Skeletal muscle tissue (tissue), 4 donors: ENCODE results near the gene TMED1. TPM values are rescaled to one million over a fixed set of nuclear protein-coding genes. Genes with fewer than 3 reads are reported as not detected.
"Not testable (repeated sequence)": the region's sequence is repeated elsewhere in the genome, so short reads cannot be mapped to it uniquely, and the experiment has no call there.

Experiments
- H3K27ac ChIP-seq: one replicate; pipeline ENCODE4 v1.7.0; 2013; ENCODE audit warnings: mild to moderate bottlenecking, low read depth, low read length, inconsistent platforms
- H3K27me3 ChIP-seq, 3 donors: one replicate each; pipeline ENCODE4 v1.7.0; 2013; ENCODE audit warnings: low read length in 3 of 3; ENCODE audit not compliant: control insufficient read depth in 3 of 3, insufficient read depth in 3 of 3
- H3K36me3 ChIP-seq, 3 donors: one replicate each; pipeline ENCODE4 v1.7.0; 2013; ENCODE audit warnings: low read length in 3 of 3; ENCODE audit not compliant: control insufficient read depth in 3 of 3, insufficient read depth in 3 of 3
- H3K4me1 ChIP-seq, 3 donors: one replicate each; pipeline ENCODE4 v1.7.0; 2013; ENCODE audit warnings: low read length in 3 of 3, mild to moderate bottlenecking in 3 of 3; ENCODE audit not compliant: control insufficient read depth in 3 of 3, insufficient read depth in 3 of 3
- H3K4me3 ChIP-seq, 3 donors: one replicate each; pipeline ENCODE4 v1.7.0; 2013; ENCODE audit warnings: low read length in 3 of 3
- H3K9ac ChIP-seq, 3 donors: one replicate each; pipeline ENCODE4 v1.7.0; 2013; ENCODE audit warnings: low read length in 3 of 3, mild to moderate bottlenecking in 3 of 3, moderate library complexity in 2 of 3, low read depth in 1 of 3
- H3K9me3 ChIP-seq, 3 donors: one replicate each; pipeline ENCODE4 v1.7.0; 2013; ENCODE audit warnings: low read length in 3 of 3; ENCODE audit not compliant: control insufficient read depth in 3 of 3
- total RNA-seq: library from RNA; depleted of rRNA; stranded (reverse); fragments of >200 nt; gene quantifications from one replicate; pipeline ENCODE4 v1.2.3, GENCODE V29; 2014
- donor health status: Osteomylitis.

The TMED1 gene
- total RNA-seq, 1 donor from 2014 or later = 39.7 TPM

DNA sequence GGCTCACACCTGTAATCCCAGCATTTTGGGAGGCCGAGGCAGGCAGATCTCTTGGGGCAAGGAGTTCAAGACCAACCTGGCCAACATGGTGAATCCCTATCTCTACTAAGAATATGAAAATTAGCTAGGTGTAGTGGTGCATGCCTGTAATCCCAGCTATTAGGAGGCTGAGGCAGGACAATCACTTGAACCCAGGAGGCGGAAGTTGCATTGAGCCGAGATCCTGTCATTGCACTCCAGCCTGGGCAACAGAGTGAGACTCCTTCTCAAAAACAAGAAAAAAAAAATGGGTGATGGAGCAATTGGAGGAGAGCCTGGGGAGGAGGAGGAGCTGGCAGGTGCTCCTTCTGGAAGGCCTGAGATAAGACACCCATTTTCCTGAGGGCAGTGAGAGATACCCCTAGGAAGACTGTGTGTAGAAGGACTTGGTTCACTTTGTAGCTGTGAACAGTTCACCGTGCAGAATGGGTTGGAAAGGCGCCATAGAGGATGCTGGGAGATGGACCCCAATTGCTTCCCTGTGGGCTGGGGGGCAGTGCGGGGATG is 26.6 kb upstream of the TMED1 start:
- Histone ChIP-seq H3K36me3 (no peaks in the 10 kb centered on the region), H3K4me1 (peaks cover 5 to 10% (median 7%) of the 10 kb centered on the region in 3 donors), H3K9me3 (no peaks in the 10 kb centered on the region), H3K27me3 (no peaks in the 10 kb centered on the region), H3K4me3 (no peak overlapping the region), H3K9ac (peak overlapping the region in 1 of 3 donors; percentile 16), H3K27ac (peak overlapping the region; percentile 18)

- Histone ChIP-seq H3K9ac (no peak overlapping the region), H3K4me1 (peaks cover 5 to 10% (median 7%) of the 10 kb centered on the region in 3 donors), H3K9me3 (no peaks in the 10 kb centered on the region), H3K4me3 (no peak overlapping the region), H3K27ac (no peak overlapping the region), H3K27me3 (no peaks in the 10 kb centered on the region), H3K36me3 (no peaks in the 10 kb centered on the region)
Measured at GRCh38 chr19:10861103-10861651, 25.2 kb upstream of the TMED1 start.

DNA sequence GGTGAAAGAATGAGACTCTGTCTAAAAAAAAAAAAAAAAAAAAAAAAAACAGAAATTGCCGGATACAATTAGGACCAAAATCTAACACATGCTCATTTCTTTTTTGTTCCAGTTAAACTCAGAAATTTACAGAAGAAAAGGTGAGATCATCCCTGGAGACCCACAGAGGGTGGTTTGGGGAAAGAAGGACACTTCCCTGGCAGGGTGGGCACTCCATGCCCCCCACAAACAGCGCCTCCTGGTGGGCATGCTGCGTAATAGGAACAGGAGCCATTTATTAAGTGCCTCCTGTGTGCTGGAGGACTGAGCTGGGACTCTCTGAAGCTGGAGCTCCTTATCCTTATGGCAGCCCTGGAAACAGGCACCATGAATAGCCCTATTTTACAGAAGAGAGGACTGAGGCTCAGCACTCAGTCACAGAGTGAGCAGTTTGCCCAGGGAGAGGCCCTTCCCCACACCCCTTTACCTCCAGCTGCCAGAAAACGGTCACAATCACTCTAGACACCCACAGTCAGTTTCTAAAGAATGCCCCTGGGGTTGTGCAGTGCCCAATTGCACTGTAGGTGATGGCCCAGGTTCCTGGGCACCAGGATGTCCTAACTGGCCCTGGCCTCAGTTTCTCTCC is 22.3 kb upstream of the TMED1 start:
- Histone ChIP-seq H3K4me1 (peaks cover 1 to 6% (median 4%) of the 10 kb centered on the region in 3 donors), H3K4me3 (no peak overlapping the region)

GRCh38 chr19:10856899-10857298 is 20.9 kb upstream of the TMED1 start:
- H3K27ac ChIP-seq, H3K27me3 ChIP-seq, H3K4me3 ChIP-seq, H3K9me3 ChIP-seq, H3K9ac ChIP-seq, H3K36me3 ChIP-seq, H3K4me1 ChIP-seq: not testable (repeated sequence)

More for the DNA sequence above, 22.3 kb upstream of the TMED1 start:
- no peak overlapping the region for H3K27ac ChIP-seq
- no peaks in the 10 kb centered on the region for H3K9me3 ChIP-seq
- no peaks in the 10 kb centered on the region for H3K27me3 ChIP-seq
- no peak overlapping the region for H3K9ac ChIP-seq
- H3K36me3 ChIP-seq = no peaks in the 10 kb centered on the region

DNA sequence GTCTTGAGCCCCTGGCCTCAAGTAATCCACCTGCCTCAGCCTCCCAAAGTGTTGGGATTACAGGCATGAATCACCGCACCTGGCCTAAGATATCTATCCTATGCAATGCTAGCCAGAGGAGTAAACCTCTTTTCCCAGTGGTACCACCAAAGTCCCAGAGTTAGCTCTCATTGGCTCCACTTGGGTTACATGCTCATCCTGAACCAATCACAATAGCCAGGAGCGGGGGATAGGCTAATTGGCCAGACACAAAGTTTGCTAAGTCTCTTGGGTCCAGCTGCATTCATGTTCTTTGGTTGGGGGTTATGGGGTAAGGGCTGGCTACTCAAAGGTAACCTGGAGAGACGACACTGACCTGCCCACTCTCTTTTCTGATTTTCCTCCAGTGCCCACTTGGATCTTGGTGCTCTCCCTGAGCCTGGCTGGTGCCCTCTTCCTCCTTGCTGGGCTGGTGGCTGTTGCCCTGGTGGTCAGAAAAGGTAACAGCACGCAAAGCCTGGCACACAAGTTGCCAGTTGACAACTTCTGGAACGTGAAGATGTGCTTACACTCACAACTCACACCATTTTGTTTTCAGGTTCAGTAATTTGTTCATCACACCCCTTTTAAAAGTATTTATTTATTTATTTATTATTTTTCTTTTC is 20.0 kb upstream of the TMED1 start:
- Histone ChIP-seq H3K27ac (no peak overlapping the region), H3K36me3 (no peaks in the 10 kb centered on the region), H3K4me1 (no peaks in the 10 kb centered on the region), H3K9ac (no peak overlapping the region), H3K27me3 (no peaks in the 10 kb centered on the region), H3K4me3 (no peak overlapping the region), H3K9me3 (no peaks in the 10 kb centered on the region)

DNA sequence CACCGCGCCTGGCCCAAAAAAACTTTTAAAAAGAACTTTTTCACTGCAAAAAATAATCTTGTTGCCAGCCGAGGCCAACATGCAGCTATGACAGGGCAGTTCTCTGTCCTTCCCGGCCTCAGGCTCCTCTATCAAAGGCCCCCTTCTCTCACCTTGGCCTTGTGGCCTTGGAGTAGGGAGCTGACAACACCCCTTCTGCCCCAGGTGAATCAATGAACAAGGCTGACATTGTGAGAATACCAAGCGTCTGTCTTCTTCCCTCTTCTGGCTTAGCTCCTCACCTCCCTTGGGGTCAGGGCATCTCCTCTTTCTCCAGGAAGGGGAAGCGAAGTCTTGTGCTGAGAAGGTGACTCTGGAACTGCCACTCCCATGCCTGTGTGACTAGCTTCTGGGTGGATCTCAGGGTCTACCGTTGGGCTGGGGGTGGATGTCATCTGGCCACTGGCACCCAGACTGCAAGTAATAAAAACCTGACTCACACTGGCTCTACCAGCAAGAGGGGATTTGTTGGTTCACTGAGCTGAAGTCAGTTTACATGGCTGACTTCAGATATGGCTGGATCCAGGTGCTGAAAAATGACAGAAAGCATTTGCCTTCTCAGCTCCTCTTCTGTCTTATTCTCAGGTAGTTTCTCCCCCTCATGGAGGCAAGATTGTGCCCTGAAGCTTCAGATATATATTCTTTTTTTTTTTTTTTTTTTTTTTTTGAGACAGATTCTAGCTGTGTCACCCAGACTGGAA is 18.5 kb upstream of the TMED1 start:
- Histone ChIP-seq H3K27ac (no peak overlapping the region), H3K4me3 (no peak overlapping the region), H3K27me3 (no peaks in the 10 kb centered on the region), H3K9me3 (no peaks in the 10 kb centered on the region), H3K4me1 (peaks cover 0 to 2% (median 0%) of the 10 kb centered on the region in 3 donors), H3K36me3 (no peaks in the 10 kb centered on the region), H3K9ac (no peak overlapping the region)

DNA sequence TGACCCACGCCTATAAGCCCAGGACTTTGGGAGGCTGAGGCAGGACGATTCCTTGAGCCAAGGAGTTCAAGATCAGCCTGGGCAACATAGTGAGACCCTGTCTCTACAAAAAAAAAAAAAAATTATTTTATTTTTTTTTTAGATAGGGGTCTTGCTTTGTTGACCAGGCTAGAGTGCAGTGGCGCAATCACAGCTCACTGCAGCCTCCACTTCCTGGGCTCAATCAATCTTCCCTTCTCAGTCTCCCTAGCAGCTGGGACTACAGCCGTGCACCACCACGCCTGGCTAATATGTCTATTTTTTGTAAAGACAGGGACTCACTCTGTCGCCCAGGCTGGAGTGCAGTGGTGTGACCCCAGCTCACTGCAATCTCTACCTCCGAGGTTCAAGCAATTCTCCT is 16.9 kb upstream of the TMED1 start:
- Histone ChIP-seq H3K9me3 (no peaks in the 10 kb centered on the region), H3K4me1 (peaks cover 0 to 2% (median 0%) of the 10 kb centered on the region in 3 donors), H3K36me3 (no peaks in the 10 kb centered on the region), H3K27me3 (peaks cover 0 to 5% (median 0%) of the 10 kb centered on the region in 3 donors), H3K4me3 (no peak overlapping the region), H3K27ac (no peak overlapping the region), H3K9ac (no peak overlapping the region)

GRCh38 chr19:10852098-10852800 is 16.2 kb upstream of the TMED1 start:
- H3K4me1 ChIP-seq = peaks cover 0 to 2% (median 0%) of the 10 kb centered on the region in 3 donors
- H3K9me3 ChIP-seq = no peaks in the 10 kb centered on the region
- H3K4me3 ChIP-seq = no peak overlapping the region
- no peak overlapping the region for H3K27ac ChIP-seq
- H3K36me3 ChIP-seq = no peaks in the 10 kb centered on the region
- peaks cover 0 to 5% (median 0%) of the 10 kb centered on the region in 3 donors for H3K27me3 ChIP-seq
- no peak overlapping the region for H3K9ac ChIP-seq

DNA sequence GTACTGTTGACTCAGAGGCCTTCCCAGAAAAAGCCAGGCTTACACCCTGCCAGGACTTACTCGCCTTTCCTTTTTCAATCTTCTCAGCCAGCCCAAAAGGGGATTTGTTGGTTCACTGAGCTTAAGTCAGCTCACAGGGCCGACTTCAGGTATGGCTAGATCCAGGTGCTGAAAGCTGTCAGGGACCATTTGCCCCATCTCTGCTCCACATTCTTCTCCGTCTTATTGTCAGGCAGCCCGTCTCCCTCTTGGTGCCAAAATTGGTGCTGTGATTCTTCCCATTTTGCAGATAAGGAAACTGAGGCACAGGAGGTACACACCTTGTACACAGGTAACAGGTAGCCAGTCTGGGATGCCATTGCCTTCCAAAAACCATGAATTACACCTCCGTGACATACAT is 14.6 kb upstream of the TMED1 start:
- Histone ChIP-seq H3K4me3 (no peak overlapping the region), H3K27ac (no peak overlapping the region), H3K9ac (no peak overlapping the region), H3K27me3 (peaks cover 0 to 5% (median 0%) of the 10 kb centered on the region in 3 donors), H3K4me1 (peaks cover 0 to 2% (median 0%) of the 10 kb centered on the region in 3 donors), H3K36me3 (no peaks in the 10 kb centered on the region), H3K9me3 (no peaks in the 10 kb centered on the region)
